Mesodermal cell (in vitro differentiated cells): ENCODE measurements around the gene PYGO2.
A peak's percentile ranks its signal among the peaks of the same experiment; 100 is the strongest.
"Not testable (repeated sequence)": the region's sequence is repeated elsewhere in the genome, so short reads cannot be mapped to it uniquely, and the experiment has no call there.

Source experiments
- H3K27ac ChIP-seq: 2 replicates; pipeline ENCODE4 v1.7.0; 2013; ENCODE audit warnings: mild to moderate bottlenecking, low read depth, low read length, moderate library complexity; ENCODE audit not compliant: severe bottlenecking
- H3K36me3 ChIP-seq: 2 replicates; pipeline ENCODE4 v1.7.1; 2013; ENCODE audit warnings: mild to moderate bottlenecking, low read length, moderate library complexity; ENCODE audit not compliant: control insufficient read depth, insufficient read depth
- H3K4me1 ChIP-seq: one replicate; pipeline ENCODE4 v1.7.1; 2013; ENCODE audit warnings: mild to moderate bottlenecking, low read length; ENCODE audit not compliant: insufficient read depth, control insufficient read depth, poor library complexity, severe bottlenecking
- H3K4me3 ChIP-seq: 2 replicates; pipeline ENCODE4 v1.7.0; 2013; ENCODE audit warnings: low read length, control low read depth, mild to moderate bottlenecking; ENCODE audit not compliant: insufficient read depth, poor library complexity, severe bottlenecking; ENCODE audit errors: extremely low read depth
- H3K9me3 ChIP-seq: 2 replicates; pipeline ENCODE4 v1.7.1; 2013; ENCODE audit warnings: mild to moderate bottlenecking, low read length, moderate library complexity; ENCODE audit not compliant: control insufficient read depth
- WGBS, 2 experiments: methylation state at CpG; one replicate each; pipeline ENCODE4 v1.1.5; 2013; ENCODE audit warnings: missing lambda C conversion rate in 2 of 2; ENCODE audit not compliant: insufficient coverage in 2 of 2; 5-methylcytosine and 5-hydroxymethylcytosine counted together

PYGO2 gene

DNA sequence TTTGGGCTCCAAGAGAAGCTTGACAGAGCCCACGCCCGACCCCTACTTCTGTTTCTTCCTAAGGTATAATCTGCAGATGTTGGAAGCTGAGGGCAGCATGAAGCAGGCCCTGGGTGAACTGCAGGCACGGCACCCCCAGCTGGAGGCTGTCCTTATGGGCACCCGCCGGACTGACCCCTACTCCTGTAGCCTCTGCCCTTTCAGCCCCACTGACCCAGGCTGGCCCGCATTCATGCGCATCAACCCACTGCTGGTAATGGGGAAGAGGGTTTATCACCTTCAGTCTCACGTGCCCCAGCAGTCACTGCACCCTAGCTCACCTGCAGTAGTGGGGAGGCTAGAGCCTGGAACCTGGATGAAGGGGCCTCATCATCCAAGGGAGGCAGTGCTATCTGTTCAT, 28.7 kb upstream of the PYGO2 start:
- Histone ChIP-seq H3K36me3 (peaks cover 55% of the 10 kb centered on the region), H3K4me3 (no peak overlapping the region), H3K4me1 (peaks cover 7% of the 10 kb centered on the region), H3K27ac (no peak overlapping the region), H3K9me3 (no peaks in the 10 kb centered on the region)
- WGBS, 2 experiments = 100% methylated on average over 3 of the region's 8 CpGs

GRCh38 chr1:154989195-154989860, 27.7 kb upstream of the PYGO2 start:
- Histone ChIP-seq H3K4me1 (peaks cover 10% of the 10 kb centered on the region), H3K4me3 (no peak overlapping the region), H3K9me3 (no peaks in the 10 kb centered on the region), H3K36me3 (peaks cover 62% of the 10 kb centered on the region), H3K27ac (no peak overlapping the region)
- no CpG with 5 or more reads among the region's 3 CpGs for WGBS, 2 experiments

- H3K36me3 ChIP-seq = peaks cover 62% of the 10 kb centered on the region
- peaks cover 6% of the 10 kb centered on the region for H3K4me1 ChIP-seq
- 95 to 96% methylated on average over 16 of the region's 17 CpGs for WGBS, 2 experiments
- no peak overlapping the region for H3K4me3 ChIP-seq
- H3K27ac ChIP-seq = no peak overlapping the region
- H3K9me3 ChIP-seq = no peaks in the 10 kb centered on the region
Observed at GRCh38 chr1:154988058-154988954, 26.7 kb upstream of the PYGO2 start.

GRCh38 chr1:154987326-154987725, 25.7 kb upstream of the PYGO2 start:
- Histone ChIP-seq H3K27ac (no peak overlapping the region), H3K4me3 (no peak overlapping the region), H3K9me3 (no peaks in the 10 kb centered on the region), H3K4me1 (peaks cover 6% of the 10 kb centered on the region), H3K36me3 (peaks cover 60% of the 10 kb centered on the region)
- 91 to 95% methylated on average over 5 to 6 of the region's 6 CpGs for WGBS, 2 experiments

DNA sequence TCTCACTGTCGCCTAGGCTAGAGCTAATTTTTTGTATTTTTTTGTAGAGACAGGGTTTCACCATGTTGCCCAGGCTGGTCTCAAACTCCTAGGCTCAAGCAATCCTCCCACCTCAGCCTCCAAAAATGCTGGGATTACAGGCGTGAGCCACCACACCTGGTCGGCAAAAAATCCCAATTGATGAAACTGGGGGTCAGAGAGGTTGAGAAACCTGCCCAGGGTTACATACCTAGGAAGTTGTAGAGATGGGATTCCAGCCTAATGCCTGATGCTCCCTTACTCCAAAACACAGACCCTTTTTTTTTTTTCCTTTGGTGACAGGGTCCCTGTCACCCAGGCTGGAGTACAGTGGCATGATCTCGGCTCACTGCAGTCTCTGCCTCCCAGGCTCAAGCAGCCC, 25.2 kb upstream of the PYGO2 start:
- peaks cover 66% of the 10 kb centered on the region for H3K36me3 ChIP-seq
- not testable (repeated sequence) for H3K9me3 ChIP-seq, H3K4me3 ChIP-seq, H3K27ac ChIP-seq, H3K4me1 ChIP-seq
- WGBS, 2 experiments = 100% methylated on average over 1 to 2 of the region's 4 CpGs

DNA sequence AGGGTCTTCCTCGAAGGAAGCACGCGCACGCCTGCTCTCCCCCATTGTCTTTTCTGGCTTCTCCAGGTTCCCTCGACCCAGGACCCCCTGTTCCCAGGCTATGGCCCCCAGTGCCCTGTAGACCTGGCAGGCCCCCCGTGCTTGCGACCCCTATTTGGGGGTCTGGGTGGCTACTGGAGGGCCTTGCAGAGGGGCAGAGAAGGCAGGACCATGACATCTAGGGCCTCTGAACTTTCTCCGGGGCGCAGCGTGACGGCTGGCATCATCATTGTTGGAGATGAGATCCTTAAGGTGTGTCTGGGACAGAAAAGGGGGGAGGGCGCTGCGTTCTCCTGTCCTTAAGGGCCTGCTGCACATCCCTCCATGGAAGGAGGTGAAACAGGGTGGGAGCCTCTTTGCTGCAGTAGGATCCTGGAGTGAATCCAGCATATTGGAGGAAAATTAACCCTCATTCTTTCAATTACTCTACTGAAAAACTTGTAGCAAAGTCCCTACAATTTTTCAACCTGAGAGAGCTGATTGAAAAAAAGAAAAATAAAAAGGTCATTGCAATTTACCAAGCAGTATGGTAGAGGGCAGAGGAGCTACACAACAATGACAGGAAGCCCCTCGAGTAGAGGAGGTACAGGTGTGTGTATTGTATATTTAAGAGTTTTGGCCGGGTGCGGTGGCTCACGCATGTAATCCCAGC, 22.3 kb upstream of the PYGO2 start:
- Histone ChIP-seq H3K4me1 (peaks cover 6% of the 10 kb centered on the region), H3K4me3 (peak overlapping the region; percentile 84), H3K36me3 (peaks cover 70% of the 10 kb centered on the region), H3K9me3 (no peaks in the 10 kb centered on the region), H3K27ac (peak overlapping the region; percentile 39)
- WGBS, 2 experiments = 9 to 24% methylated on average over 9 to 12 of the region's 17 CpGs

GRCh38 chr1:154982897-154983648, 21.5 kb upstream of the PYGO2 start, which contains the start of gene FLAD1:
TSS of gene FLAD1 (plus strand) at chr1:154983344. CDS start at chr1:154983695, 351 bp downstream.
- Histone ChIP-seq H3K27ac (peak within 1 kb of the TSS; percentile 51), H3K9me3 (no peaks in the 10 kb centered on the region), H3K4me3 (peak within 1 kb of the TSS; percentile 84), H3K4me1 (peaks cover 6% of the 10 kb centered on the region), H3K36me3 (peaks cover 68% of the 10 kb centered on the region)
- 0 to 1% methylated on average over 17 to 24 of the region's 26 CpGs for WGBS, 2 experiments

DNA sequence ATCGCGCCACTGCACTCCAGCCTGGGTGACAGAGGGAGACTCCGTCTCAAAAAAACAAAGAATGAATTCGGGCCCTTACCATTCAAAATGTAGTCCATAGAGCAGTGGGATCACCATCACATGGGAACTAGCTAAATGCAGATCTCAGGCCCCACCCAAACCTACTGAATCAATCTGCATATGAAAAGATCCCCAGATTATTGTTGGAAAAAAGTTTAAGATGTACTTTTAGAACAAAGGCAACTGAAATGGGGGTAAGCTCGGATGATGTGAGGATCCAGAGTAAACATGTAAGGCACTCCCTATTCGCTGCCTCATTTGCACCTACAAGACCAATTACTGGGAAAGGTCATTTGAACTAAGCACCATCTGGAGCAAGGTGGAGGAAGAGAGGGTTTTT, 20.8 kb upstream of the PYGO2 start:
- Histone ChIP-seq H3K27ac (no peak overlapping the region), H3K4me1 (peaks cover 6% of the 10 kb centered on the region), H3K9me3 (no peaks in the 10 kb centered on the region), H3K36me3 (peaks cover 68% of the 10 kb centered on the region), H3K4me3 (peak overlapping the region; percentile 84)
- 72% methylated on average over 2 of the region's 6 CpGs; no CpG with 5 or more reads in 1 of the 2 experiments for WGBS, 2 experiments

- H3K36me3 ChIP-seq = peaks cover 56% of the 10 kb centered on the region
- no CpG with 5 or more reads among the region's 3 CpGs for WGBS, 2 experiments
- H3K4me3 ChIP-seq = no peak overlapping the region
- H3K9me3 ChIP-seq = no peaks in the 10 kb centered on the region
- peaks cover 10% of the 10 kb centered on the region for H3K4me1 ChIP-seq
- no peak overlapping the region for H3K27ac ChIP-seq
Observed at GRCh38 chr1:154978360-154978759, 16.8 kb upstream of the PYGO2 start.

- Histone ChIP-seq H3K4me1 (peaks cover 10% of the 10 kb centered on the region), H3K36me3 (peaks cover 56% of the 10 kb centered on the region)
- not testable (repeated sequence) for H3K4me3 ChIP-seq, H3K9me3 ChIP-seq, H3K27ac ChIP-seq
- WGBS, 2 experiments = 93% methylated on average over 2 of the region's 3 CpGs; no CpG with 5 or more reads in 1 of the 2 experiments
Observed at GRCh38 chr1:154977762-154978161, 16.2 kb upstream of the PYGO2 start.
